PFSK-1 (cell line): ENCODE data around the gene COMMD3.

Experiments
- FOXP2 ChIP-seq: optimal IDR thresholded peaks from 2 replicates; pipeline ENCODE3; 2011; ENCODE audit warnings: borderline replicate concordance, control low read depth, inconsistent platforms; ENCODE audit not compliant: insufficient read depth; ENCODE audit errors: extremely low read length, extremely low read depth
- POLR2AphosphoS5 ChIP-seq: IDR thresholded peaks from 2 replicates; pipeline ENCODE4 v1.6.1; 2012; ENCODE audit warnings: low read depth, mild to moderate bottlenecking, control low read depth, low read length, moderate library complexity
- SIN3A ChIP-seq: IDR thresholded peaks from 2 replicates; pipeline ENCODE4 v1.6.1; 2012; ENCODE audit warnings: mild to moderate bottlenecking, low read length, moderate library complexity, borderline replicate concordance; ENCODE audit not compliant: insufficient read depth
- TAF1 ChIP-seq: IDR thresholded peaks from 2 replicates; pipeline ENCODE4 v1.6.1; 2012; ENCODE audit warnings: low read length, control low read depth, borderline replicate concordance; ENCODE audit not compliant: insufficient read depth
- TF ChIP-seq, protein P1 (sequence below), 2 experiments: IDR thresholded peaks; 2 replicates each; pipeline versions ENCODE4 v1.6.1 to v1.8.0; 2011 to 2012; ENCODE audit warnings: low read depth in 2 of 2, low read length in 2 of 2, control low read depth in 1 of 2, inconsistent platforms in 1 of 2, mild to moderate bottlenecking in 1 of 2, moderate library complexity in 1 of 2; ENCODE audit not compliant: insufficient read depth in 1 of 2

COMMD3 gene

DNA sequence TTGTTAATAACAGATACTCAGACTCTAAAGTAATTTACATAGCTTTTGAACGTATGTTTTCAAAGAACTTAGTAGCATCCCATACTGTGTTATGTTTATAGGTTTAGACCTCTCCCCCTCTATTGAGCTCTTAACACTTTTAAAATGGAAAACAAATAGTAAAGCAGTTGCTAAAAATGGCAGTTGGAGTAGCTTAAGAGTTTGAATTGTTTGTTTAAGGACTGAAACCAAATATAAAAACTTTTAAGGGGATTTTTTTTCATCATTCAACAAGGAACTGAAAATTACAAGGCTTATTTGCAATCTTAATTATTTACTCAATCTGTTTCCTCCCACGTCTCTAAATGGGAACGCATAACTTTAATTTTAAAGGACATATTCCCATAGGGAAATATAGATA, 27.5 kb downstream of the COMMD3 start:
- TF ChIP-seq POLR2AphosphoS5 (no peak), SIN3A (no peak)
- TF ChIP-seq, protein P1, sequence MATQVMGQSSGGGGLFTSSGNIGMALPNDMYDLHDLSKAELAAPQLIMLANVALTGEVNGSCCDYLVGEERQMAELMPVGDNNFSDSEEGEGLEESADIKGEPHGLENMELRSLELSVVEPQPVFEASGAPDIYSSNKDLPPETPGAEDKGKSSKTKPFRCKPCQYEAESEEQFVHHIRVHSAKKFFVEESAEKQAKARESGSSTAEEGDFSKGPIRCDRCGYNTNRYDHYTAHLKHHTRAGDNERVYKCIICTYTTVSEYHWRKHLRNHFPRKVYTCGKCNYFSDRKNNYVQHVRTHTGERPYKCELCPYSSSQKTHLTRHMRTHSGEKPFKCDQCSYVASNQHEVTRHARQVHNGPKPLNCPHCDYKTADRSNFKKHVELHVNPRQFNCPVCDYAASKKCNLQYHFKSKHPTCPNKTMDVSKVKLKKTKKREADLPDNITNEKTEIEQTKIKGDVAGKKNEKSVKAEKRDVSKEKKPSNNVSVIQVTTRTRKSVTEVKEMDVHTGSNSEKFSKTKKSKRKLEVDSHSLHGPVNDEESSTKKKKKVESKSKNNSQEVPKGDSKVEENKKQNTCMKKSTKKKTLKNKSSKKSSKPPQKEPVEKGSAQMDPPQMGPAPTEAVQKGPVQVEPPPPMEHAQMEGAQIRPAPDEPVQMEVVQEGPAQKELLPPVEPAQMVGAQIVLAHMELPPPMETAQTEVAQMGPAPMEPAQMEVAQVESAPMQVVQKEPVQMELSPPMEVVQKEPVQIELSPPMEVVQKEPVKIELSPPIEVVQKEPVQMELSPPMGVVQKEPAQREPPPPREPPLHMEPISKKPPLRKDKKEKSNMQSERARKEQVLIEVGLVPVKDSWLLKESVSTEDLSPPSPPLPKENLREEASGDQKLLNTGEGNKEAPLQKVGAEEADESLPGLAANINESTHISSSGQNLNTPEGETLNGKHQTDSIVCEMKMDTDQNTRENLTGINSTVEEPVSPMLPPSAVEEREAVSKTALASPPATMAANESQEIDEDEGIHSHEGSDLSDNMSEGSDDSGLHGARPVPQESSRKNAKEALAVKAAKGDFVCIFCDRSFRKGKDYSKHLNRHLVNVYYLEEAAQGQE (IDR thresholded peaks at IDR 0.05; ENCODE audit: insufficient read depth in 1 of 2, low read depth in 2 of 2, low read length in 2 of 2): no peak

DNA sequence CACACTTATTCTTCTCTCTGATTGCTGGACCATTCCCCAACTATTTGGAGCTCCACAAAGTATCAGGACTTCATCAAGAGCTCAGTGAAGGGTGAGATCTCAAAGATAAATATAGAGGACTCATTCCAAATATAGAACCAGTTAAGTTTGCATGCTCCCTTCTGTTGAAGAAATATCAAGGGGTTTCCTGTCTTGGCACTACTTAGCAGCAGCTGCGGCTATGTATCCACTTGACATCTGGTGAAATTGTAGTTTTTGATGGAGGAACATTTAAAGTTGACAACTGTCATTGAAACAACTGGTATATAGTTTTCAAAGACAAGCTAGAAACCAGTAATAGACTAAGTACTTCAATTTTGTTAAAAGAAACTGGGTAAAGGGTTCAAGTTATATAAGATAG, 28.1 kb downstream of the COMMD3 start:
- no peak for TF ChIP-seq FOXP2
- no peak for TF ChIP-seq TAF1
- TF ChIP-seq SIN3A: no peak
- TF ChIP-seq, protein P1 (IDR thresholded peaks at IDR 0.05; ENCODE audit: insufficient read depth in 1 of 2, low read depth in 2 of 2, low read length in 2 of 2): no peak
- no peak for TF ChIP-seq POLR2AphosphoS5

DNA sequence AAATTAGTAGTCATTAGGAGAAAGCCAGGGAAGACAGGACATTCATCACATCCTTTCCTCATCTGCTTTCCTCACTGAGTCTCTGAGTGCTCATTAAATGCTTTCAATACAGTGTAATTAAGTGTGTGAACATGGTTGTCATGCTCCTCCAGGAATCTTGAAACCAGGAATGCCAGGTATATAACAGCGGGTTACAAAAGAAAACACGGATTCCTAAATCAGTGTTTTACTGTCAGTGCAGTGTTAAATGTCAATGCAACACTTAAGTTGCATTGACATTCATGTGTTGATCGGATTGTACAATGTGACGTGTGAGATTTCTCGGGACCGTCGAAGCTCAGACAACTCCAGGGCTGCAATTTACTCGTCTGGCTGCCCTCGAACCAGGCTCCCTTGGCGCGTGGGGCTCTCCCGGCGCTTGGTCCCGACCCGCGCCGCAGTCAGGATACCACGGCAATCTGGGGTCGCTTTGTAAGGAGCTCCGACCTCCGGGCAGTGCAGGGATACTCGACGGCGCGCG, 28.7 kb downstream of the COMMD3 start:
- TF ChIP-seq SIN3A (no peak), TAF1 (no peak), POLR2AphosphoS5 (no peak), FOXP2 (no peak)
- TF ChIP-seq, protein P1 (IDR thresholded peaks at IDR 0.05; ENCODE audit: insufficient read depth in 1 of 2, low read depth in 2 of 2, low read length in 2 of 2): no peak

DNA sequence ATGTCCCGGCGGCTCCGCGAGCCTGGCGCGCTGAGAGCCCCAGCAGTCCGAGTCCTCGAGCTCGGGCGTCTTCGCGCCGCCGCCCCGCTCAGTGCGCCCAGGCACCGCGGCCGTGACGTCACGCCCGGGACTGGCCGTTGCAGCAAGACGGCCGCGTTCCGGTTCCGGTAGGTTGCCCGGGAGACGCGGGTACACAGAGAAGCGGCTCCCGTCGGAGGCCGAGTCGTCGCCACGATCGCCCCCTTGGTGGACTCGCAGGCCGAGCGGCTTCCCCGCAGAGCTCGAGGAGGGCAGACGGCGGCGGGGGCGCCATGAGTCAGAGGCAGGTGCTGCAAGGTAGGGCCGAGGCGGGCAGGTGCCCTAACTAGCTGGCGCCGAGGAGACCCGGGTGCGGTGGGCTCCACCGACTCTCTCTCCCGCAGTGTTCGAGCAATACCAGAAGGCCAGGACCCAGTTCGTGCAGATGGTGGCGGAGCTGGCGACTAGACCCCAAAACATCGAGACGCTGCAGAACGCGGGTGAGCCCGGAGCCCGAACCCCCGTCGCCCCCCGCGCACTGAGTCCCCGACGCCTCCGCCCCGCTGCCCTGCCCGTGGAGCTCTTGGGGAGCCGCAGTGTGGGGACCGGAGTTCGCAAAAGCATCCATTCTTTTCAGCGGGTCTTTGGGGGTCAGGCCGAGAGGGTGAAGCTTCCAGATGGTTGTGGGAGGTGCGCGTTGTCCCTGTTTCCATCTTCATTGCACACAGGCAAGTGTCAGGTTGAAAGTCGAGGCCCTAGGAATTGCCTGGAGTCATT, 29.3 kb downstream of the COMMD3 start, which contains the start of gene SPAG6:
Gene SPAG6 (plus strand): TSS at position 196 of the 795 bp plus-strand sequence. CDS start 116 bp downstream, at position 312.
- TF ChIP-seq TAF1 (no peak), POLR2AphosphoS5 (no peak), SIN3A (no peak), FOXP2 (no peak)
- TF ChIP-seq, protein P1 (IDR thresholded peaks at IDR 0.05; ENCODE audit: insufficient read depth in 1 of 2, low read depth in 2 of 2, low read length in 2 of 2): no peak
